Ishikawa (cell line): ENCODE measurements around the gene PTPRU.

ENCODE experiments used
- CEBPB ChIP-seq: IDR thresholded peaks from 2 replicates; pipeline ENCODE4 v1.6.1; 2012
- CREB1 ChIP-seq: IDR thresholded peaks from 2 replicates; pipeline ENCODE4 v1.6.1; 2012; ENCODE audit warnings: low read depth
- EGR1 ChIP-seq: IDR thresholded peaks from 2 replicates; pipeline ENCODE4 v1.6.1; 2012
- EP300 ChIP-seq: IDR thresholded peaks from 2 replicates; pipeline ENCODE4 v1.6.1; 2012; ENCODE audit warnings: borderline replicate concordance
- FOXM1 ChIP-seq: IDR thresholded peaks from 2 replicates; pipeline ENCODE4 v1.6.1; 2012; ENCODE audit warnings: low read depth, borderline replicate concordance
- NFIC ChIP-seq: IDR thresholded peaks from 2 replicates; pipeline ENCODE4 v1.6.1; 2012
- RAD21 ChIP-seq: IDR thresholded peaks from 2 replicates; pipeline ENCODE4 v1.6.1; 2012; ENCODE audit warnings: low read depth
- TAF1 ChIP-seq: IDR thresholded peaks from 2 replicates; pipeline ENCODE4 v1.6.1; 2012; ENCODE audit warnings: low read depth, mild to moderate bottlenecking
- TCF12 ChIP-seq: IDR thresholded peaks from 2 replicates; pipeline ENCODE4 v1.6.1; 2012; ENCODE audit warnings: low read depth
- TEAD4 ChIP-seq: IDR thresholded peaks from 2 replicates; pipeline ENCODE4 v1.6.1; 2012
- YY1 ChIP-seq: IDR thresholded peaks from 2 replicates; pipeline ENCODE4 v1.6.1; 2012; ENCODE audit warnings: low read depth
- ZBTB7A ChIP-seq: IDR thresholded peaks from 2 replicates; pipeline ENCODE4 v1.6.1; 2012; ENCODE audit warnings: low read depth
- TF ChIP-seq, protein P1 (sequence below): IDR thresholded peaks from 2 replicates; pipeline ENCODE4 v1.6.1; 2012
- TF ChIP-seq, protein P2 (sequence below): IDR thresholded peaks from 2 replicates; pipeline ENCODE4 v1.6.1; 2012; ENCODE audit warnings: low read depth, mild to moderate bottlenecking
- TF ChIP-seq, protein P3 (sequence below): IDR thresholded peaks from 2 replicates; pipeline ENCODE4 v1.6.1; 2012

The PTPRU gene

GRCh38 chr1:29335573-29335972, 99.3 kb downstream of the PTPRU start:
- TF ChIP-seq EGR1: no peak
- TF ChIP-seq EP300: no peak
- TF ChIP-seq CREB1: no peak
- no peak for TF ChIP-seq FOXM1
- no peak for TF ChIP-seq ZBTB7A

DNA sequence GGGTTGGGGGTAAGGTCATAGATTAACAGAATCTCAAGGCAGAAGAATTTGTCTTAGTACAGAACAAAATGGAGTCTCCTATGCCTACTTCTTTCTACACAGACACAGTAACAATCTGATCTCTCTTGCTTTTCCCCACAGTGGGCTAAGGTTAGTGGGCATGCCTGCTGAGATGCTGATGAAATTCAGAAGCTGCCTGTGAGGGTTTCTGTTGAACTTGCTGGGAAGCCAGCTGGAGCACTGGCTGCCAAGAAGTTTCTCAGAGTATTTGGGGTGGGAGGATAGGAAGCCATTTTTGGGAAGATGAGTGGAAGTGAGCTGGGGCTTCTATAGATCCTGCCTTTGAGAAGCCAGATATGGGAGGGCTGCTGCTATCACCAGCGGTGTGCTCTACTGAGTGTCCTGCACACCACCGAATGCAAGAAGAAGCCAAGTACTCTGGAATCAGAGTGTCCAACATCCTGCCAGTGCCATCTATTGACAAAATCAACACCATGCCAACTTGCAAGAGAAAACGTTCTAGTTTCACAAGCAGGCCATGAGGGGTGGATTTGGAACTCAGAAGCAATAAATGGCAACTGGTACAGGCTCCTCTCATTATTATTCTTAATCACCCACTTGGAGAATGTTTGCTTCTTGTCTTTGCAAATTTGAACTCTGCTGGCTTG, 102.7 kb downstream of the PTPRU start:
- TF ChIP-seq EP300: no peak

- no peak for TF ChIP-seq CREB1
- TF ChIP-seq EGR1: no peak
- no peak for TF ChIP-seq FOXM1
Observed at GRCh38 chr1:29341936-29342335, 105.6 kb downstream of the PTPRU start.

DNA sequence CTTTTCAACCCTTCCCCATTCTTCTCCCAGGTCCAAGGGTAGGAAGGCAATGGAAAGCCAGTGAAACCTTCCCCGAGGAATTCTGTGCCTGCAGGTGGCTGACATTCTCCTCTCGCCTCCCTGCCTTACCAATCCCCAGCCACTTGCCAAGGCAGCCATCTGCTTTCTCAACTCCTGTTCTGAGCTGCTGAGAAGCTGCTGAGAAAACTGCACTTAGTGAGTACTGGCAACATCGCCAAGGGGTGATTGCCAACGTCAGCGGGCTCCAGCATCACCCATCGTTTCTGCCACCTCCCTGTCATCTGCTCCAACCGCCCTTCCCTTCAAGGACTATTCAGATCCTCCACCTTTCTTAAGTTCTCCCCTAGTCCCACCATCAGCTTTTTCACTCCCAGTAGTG, 106.0 kb downstream of the PTPRU start:
- no peak for TF ChIP-seq RAD21
- TF ChIP-seq, protein P1, sequence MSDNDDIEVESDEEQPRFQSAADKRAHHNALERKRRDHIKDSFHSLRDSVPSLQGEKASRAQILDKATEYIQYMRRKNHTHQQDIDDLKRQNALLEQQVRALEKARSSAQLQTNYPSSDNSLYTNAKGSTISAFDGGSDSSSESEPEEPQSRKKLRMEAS: no peak

DNA sequence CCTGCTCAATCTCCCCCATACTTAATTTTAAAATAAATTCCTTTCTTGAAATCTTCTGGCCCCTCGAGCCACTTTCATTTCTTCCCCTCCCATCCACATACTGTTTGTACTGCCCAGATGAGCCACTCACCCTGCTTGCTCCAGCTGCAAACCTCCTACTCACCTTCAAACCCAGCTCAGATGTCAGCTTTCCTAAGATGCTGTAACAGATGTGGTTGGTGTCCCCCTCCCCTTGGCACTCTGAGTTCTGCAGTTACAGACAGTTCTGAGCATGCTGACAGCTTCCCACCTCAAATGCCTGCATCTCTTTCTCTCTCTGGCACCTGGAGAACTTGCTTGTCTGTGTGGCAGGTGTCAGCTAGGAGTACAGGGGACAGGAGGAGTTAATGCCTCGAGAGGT, 106.7 kb downstream of the PTPRU start:
- TF ChIP-seq ZBTB7A (no peak), YY1 (no peak), NFIC (no peak), CEBPB (no peak), TAF1 (no peak), RAD21 (no peak), EGR1 (no peak), EP300 (no peak), TEAD4 (no peak), CREB1 (no peak)
- TF ChIP-seq, protein P2, sequence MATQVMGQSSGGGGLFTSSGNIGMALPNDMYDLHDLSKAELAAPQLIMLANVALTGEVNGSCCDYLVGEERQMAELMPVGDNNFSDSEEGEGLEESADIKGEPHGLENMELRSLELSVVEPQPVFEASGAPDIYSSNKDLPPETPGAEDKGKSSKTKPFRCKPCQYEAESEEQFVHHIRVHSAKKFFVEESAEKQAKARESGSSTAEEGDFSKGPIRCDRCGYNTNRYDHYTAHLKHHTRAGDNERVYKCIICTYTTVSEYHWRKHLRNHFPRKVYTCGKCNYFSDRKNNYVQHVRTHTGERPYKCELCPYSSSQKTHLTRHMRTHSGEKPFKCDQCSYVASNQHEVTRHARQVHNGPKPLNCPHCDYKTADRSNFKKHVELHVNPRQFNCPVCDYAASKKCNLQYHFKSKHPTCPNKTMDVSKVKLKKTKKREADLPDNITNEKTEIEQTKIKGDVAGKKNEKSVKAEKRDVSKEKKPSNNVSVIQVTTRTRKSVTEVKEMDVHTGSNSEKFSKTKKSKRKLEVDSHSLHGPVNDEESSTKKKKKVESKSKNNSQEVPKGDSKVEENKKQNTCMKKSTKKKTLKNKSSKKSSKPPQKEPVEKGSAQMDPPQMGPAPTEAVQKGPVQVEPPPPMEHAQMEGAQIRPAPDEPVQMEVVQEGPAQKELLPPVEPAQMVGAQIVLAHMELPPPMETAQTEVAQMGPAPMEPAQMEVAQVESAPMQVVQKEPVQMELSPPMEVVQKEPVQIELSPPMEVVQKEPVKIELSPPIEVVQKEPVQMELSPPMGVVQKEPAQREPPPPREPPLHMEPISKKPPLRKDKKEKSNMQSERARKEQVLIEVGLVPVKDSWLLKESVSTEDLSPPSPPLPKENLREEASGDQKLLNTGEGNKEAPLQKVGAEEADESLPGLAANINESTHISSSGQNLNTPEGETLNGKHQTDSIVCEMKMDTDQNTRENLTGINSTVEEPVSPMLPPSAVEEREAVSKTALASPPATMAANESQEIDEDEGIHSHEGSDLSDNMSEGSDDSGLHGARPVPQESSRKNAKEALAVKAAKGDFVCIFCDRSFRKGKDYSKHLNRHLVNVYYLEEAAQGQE: no peak
- TF ChIP-seq, protein P1: no peak

- TF ChIP-seq TAF1 (no peak), NFIC (no peak), FOXM1 (no peak), ZBTB7A (no peak), CEBPB (no peak), YY1 (no peak), EP300 (no peak), TCF12 (no peak), TEAD4 (no peak), RAD21 (no peak), EGR1 (no peak), CREB1 (no peak)
- TF ChIP-seq, protein P1: no peak
- TF ChIP-seq, protein P3, sequence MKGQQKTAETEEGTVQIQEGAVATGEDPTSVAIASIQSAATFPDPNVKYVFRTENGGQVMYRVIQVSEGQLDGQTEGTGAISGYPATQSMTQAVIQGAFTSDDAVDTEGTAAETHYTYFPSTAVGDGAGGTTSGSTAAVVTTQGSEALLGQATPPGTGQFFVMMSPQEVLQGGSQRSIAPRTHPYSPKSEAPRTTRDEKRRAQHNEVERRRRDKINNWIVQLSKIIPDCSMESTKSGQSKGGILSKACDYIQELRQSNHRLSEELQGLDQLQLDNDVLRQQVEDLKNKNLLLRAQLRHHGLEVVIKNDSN: no peak
- TF ChIP-seq, protein P2: no peak
Observed at GRCh38 chr1:29343476-29343875, 107.2 kb downstream of the PTPRU start.

- TF ChIP-seq TAF1: no peak
- no peak for TF ChIP-seq TCF12
- TF ChIP-seq FOXM1: no peak
- no peak for TF ChIP-seq CREB1
- TF ChIP-seq YY1: no peak
- TF ChIP-seq NFIC: no peak
- no peak for TF ChIP-seq EP300
- TF ChIP-seq CEBPB: no peak
- no peak for TF ChIP-seq EGR1
- TF ChIP-seq, protein P1: no peak
- no peak for TF ChIP-seq RAD21
- TF ChIP-seq TEAD4: no peak
- TF ChIP-seq, protein P2: no peak
- TF ChIP-seq, protein P3: no peak
- TF ChIP-seq ZBTB7A: no peak
Observed at GRCh38 chr1:29343908-29344307, 107.6 kb downstream of the PTPRU start.
